GM03348 (cell line): ENCODE data around the gene OLIG2.
A peak's percentile ranks its signal among the peaks of the same experiment; 100 is the strongest.

Experiments used
- DNase-seq: peaks from one replicate; pipeline ENCODE4 v3.0.0; 2012; ENCODE audit warnings: low spot score

OLIG2 gene

DNA sequence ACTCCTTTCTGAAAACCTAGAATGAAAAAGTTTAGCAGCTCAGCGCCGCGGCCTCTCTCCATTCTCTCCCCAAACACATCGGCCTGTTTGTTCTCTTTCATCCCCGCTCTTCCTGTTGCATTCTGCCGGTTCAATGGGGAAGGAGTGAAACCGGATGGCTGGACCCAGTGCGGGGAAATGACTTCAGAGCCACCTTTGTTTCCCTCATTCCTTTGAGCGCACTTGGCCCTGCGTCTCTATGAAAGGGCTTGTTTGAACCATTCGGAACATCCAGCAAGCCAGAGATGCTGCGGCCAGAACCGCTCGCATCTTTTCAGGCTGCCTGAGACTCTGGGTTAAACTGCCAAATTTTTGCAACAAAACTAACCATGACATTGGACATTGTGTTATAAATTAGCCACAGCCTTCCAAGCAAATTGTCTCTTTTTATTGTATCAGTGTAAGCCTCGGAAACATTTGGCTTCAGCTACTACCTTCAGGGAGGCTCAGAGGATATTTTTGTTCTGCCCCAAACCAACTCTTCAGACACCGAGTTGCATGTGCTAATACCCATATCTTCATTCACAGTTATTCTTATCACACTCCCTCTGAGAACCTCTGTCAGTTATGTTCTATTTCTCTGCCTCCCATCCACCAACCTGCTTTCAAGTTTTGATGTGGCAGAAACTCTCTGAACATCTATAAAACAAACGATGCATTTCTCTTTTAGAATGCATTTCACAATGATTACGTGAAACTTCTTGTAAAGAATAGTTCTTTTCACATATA, 39.1 kb downstream of the OLIG2 start:
- DNase-seq = no peak

DNA sequence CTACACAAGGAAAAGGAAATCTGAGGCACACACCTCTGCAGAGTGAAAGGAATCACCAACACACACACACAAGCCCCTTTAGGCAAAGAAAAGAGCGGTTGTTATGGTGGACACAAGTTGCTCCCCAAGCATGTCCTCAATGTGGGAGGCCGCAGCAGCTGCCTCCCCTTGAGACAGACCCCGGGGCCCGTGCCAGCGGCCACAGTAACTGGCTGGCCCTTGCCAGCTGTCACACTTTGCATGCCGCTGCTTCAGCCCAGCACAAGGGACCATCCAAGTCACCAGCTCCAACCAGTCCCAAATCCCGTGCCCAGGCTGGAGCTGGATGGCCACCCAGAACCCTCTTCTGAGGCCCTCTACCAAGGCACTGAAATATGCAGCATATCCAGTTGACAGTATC, 41.3 kb downstream of the OLIG2 start:
- no peak for DNase-seq

DNA sequence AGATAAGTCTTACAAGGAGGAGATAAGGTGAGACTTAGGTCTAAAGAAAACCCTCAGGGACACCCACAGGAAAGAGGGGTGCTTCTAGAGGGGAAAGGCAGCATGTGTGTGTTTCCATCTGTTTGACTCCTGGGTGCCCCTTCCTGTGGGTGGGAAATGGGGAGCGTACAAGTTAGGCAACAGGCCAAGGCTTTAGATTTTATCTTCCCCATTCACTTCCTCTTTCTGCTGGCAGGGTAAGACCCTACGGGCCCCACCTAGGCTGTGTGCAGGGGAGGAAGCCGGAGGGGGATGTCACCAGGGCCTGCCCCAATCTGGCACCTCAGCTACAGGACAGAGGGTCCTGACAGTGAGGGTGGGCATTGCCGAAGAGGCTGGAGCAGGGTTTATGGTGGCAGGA, 41.7 kb downstream of the OLIG2 start:
- DNase-seq = no peak

DNA sequence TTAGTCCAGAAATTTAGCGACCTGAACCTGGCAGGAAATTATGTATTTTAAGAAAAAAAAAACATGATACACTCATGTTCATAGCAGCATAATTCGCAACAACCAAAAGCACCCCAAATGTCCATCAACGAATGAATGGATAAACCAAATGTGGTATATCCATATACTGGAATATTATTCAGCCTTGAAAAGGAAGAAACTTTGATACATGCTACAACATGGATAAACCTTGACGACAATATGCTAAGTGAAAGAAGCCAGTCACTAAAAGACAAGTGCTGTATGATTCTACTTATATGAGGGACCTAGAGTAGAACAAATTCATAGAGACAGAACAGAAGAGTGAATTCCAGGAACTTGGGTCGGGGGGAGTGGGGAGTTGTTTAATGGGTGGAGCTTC, 43.5 kb downstream of the OLIG2 start:
- DNase-seq = no peak

GRCh38 chr21:33069645-33069993, 43.9 kb downstream of the OLIG2 start:
- no peak for DNase-seq

DNA sequence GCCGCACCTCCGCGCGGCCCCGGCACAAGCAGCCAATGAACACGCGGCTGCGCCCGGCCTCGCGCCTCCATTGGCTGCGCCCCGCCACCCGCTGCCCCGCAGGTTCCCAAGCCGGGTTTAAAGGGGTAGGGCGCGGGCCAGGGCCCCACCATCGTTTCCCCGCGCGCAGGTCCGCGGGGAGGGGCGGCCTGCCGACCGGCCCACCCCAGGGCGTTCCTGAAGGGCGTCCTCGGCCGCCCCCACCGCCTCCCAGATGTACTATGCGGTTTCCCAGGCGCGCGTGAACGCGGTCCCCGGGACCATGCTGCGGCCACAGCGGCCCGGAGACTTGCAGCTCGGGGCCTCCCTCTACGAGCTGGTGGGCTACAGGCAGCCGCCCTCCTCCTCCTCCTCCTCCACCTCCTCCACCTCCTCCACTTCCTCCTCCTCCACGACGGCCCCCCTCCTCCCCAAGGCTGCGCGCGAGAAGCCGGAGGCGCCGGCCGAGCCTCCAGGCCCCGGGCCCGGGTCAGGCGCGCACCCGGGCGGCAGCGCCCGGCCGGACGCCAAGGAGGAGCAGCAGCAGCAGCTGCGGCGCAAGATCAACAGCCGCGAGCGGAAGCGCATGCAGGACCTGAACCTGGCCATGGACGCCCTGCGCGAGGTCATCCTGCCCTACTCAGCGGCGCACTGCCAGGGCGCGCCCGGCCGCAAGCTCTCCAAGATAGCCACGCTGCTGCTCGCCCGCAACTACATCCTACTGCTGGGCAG, 44.4 kb downstream of the OLIG2 start, which contains the start of gene OLIG1:
OLIG1 (plus strand) TSS at position 148 of the 750 bp plus-strand sequence; CDS start at position 254, 106 bp downstream.
- DNase-seq = peak; percentile 29

- DNase-seq = no peak
Measured at GRCh38 chr21:33070744-33070997, 44.9 kb downstream of the OLIG2 start.

DNA sequence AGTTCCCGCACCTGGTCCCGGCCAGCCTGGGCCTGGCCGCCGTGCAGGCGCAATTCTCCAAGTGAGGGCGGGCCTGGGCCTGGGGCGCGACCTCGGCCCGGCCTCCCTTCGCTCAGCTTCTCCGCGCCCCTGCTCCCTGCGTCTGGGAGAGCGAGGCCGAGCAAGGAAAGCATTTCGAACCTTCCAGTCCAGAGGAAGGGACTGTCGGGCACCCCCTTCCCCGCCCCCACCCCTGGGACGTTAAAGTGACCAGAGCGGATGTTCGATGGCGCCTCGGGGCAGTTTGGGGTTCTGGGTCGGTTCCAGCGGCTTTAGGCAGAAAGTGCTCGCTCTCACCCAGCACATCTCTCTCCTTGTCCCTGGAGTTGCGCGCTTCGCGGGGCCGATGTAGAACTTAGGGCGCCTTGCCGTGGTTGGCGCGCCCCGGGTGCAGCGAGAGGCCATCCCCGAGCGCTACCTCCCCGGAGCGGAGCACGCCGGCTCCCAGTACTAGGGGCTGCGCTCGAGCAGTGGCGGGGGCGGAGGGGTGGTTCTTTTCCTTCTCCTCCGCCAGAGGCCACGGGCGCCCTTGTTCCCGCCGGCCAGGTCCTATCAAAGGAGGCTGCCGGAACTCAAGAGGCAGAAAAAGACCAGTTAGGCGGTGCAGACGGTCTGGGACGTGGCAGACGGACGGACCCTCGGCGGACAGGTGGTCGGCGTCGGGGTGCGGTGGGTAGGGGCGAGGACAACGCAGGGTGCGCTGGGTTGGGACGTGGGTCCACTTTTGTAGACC, 45.4 kb downstream of the OLIG2 start:
- DNase-seq = peak; percentile 14

GRCh38 chr21:33071770-33072306, 46.1 kb downstream of the OLIG2 start:
- DNase-seq = peak; percentile 20

DNA sequence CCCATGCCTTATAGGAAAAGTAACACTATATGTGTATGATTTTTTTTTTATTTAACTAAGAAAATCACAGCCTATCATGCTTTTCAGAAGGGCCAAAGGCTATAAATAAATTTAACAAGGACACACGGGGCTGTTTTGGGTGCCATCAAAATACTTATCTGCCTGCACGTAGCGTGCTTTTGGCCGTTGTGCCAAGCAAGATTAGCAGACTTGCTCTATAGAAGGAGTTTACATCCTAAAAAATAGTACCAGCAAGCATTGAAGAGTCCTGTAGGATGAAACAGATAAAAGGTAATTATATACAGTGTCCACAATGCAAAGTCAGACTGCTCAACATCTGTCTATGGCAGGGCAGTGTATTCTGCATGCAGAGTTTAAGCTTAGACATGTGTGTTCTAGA, 47.9 kb downstream of the OLIG2 start:
- no peak for DNase-seq

DNA sequence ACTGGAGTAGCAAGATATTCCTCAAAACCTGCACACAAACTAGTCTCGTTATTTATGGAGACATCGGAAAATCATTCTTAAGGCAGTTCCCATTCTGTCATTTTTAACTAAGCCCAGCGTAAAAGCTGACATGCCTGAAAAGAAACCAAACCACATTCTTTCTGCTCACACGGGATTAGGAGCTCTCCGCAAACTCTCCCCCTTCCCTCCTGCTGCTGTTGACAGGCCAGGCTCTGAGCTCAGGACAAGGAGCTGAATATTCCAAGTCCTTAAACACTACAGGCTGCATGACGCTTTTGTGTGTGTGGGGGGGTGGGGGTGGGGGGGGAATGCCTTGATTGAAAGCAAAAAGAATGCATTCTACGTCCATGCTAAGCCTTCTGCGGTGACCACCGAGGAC, 49.4 kb downstream of the OLIG2 start:
- DNase-seq = no peak

GRCh38 chr21:33075596-33076195, 50.0 kb downstream of the OLIG2 start:
- no peak for DNase-seq

GRCh38 chr21:33076600-33077329, 51.0 kb downstream of the OLIG2 start:
- no peak for DNase-seq
